DND-41 (cell line): Measurements from ENCODE around the gene UNC13D.

Source experiments
- CTCF ChIP-seq: IDR thresholded peaks from 2 replicates; pipeline ENCODE4 v1.5.1; 2012; ENCODE audit warnings: borderline replicate concordance, low read length, moderate library complexity, mild to moderate bottlenecking; ENCODE audit not compliant: poor library complexity, severe bottlenecking; ENCODE audit errors: extremely low read depth
- EZH2 ChIP-seq: IDR thresholded peaks from 3 replicates; pipeline ENCODE4 v1.6.1; 2012; ENCODE audit warnings: borderline replicate concordance, low read depth, mild to moderate bottlenecking, moderate library complexity, low read length, inconsistent platforms; ENCODE audit not compliant: severe bottlenecking

DNA sequence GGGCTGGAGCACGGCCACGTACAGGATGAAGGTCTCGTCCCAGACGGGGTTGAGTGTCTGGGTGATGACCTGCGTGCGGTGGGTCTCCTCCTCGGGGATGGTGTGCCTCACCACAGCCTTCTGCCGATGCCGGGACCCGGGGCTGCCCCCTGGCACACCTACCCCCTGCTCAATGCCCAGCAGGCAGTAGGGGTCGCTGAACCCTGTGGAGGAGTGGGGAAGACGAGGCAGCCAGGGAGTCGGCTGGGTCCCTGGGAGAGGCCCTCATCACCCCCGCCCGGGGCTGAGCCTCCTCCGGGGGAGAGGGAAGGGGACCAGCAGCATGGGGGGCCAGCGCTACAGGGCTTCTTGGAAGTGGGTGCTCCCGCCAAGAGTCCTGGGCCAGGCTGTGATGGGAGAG lies 1.8 kb downstream of the UNC13D start:
- TF ChIP-seq CTCF (no peak), EZH2 (no peak)
